Lower lobe of right lung (tissue), 2 donors: Measurements from ENCODE around the gene OSBPL5. TPM values are rescaled to one million over a fixed set of nuclear protein-coding genes. Genes with fewer than 3 reads are reported as not detected.
A peak's percentile ranks its signal among the peaks of the same experiment; 100 is the strongest.

ENCODE experiments used
- ATAC-seq, 2 donors: fragments of 200-7000 bp; cut with Tn5 transposase; one replicate each; pipeline ENCODE4 v1.9.1; 2020 to 2022; ENCODE audit warnings: mild to moderate bottlenecking in 2 of 2, moderate library complexity in 2 of 2
- DNase-seq: peaks from one replicate; pipeline ENCODE4 v3.0.0-alpha.2; 2020
- H3K27ac ChIP-seq: fragments of 200-600 bp; one replicate; pipeline ENCODE4 v1.8.0; 2022
- H3K27me3 ChIP-seq: fragments of 200-600 bp; one replicate; pipeline ENCODE4 v1.8.0; 2022; ENCODE audit warnings: low read depth
- H3K36me3 ChIP-seq: fragments of 200-600 bp; one replicate; pipeline ENCODE4 v1.8.0; 2022; ENCODE audit warnings: mild to moderate bottlenecking
- H3K4me1 ChIP-seq: fragments of 200-600 bp; one replicate; pipeline ENCODE4 v1.8.0; 2022
- H3K4me3 ChIP-seq: fragments of 200-600 bp; one replicate; pipeline ENCODE4 v1.8.0; 2022; ENCODE audit warnings: mild to moderate bottlenecking
- H3K9me3 ChIP-seq: fragments of 200-600 bp; one replicate; pipeline ENCODE4 v1.8.0; 2022
- CTCF ChIP-seq: fragments of 200-600 bp; IDR thresholded peaks from one replicate; pipeline ENCODE4 v1.8.0; 2022; ENCODE audit warnings: antibody characterized with exemption, mild to moderate bottlenecking
- intact Hi-C: fragments of 100-400 bp; cut with DNase I; formaldehyde crosslinking; loops from one replicate; pipeline ENCODE4 v1.11.0; 2022
- total RNA-seq: library from RNA; stranded (reverse); fragmentation: NEBNext Ultra II Directional; extraction: Animal tissue kit (Norgen Biotek cat#: 25700); gene quantifications from one replicate; pipeline ENCODE4 v1.2.1, GENCODE V29; 2021
- donor health status: DM: no; HTN: yes; CAD: no; lungs with severe emphysema.

OSBPL5 gene
- total RNA-seq, 1 donor from 2014 or later = 46.2 TPM

GRCh38 chr11:3188496-3189195, 23.5 kb upstream of the OSBPL5 start:
- Histone ChIP-seq H3K27ac (no peak overlapping the region), H3K9me3 (no peaks in the 10 kb centered on the region), H3K36me3 (no peaks in the 10 kb centered on the region), H3K27me3 (no peaks in the 10 kb centered on the region), H3K4me3 (no peak overlapping the region), H3K4me1 (no peaks in the 10 kb centered on the region)
- DNase-seq (no peak), ATAC-seq (no peak)
- intact Hi-C loops = no loop called here
- no peak for TF ChIP-seq CTCF

GRCh38 chr11:3186166-3186953, 21.2 kb upstream of the OSBPL5 start:
- H3K27ac ChIP-seq = no peak overlapping the region
- intact Hi-C loops = no loop called here

GRCh38 chr11:3184732-3185347, 19.7 kb upstream of the OSBPL5 start:
- ATAC-seq (no peak), DNase-seq (no peak)
- H3K36me3 ChIP-seq = no peaks in the 10 kb centered on the region
- H3K4me3 ChIP-seq = no peak overlapping the region
- no peaks in the 10 kb centered on the region for H3K9me3 ChIP-seq
- no peaks in the 10 kb centered on the region for H3K27me3 ChIP-seq
- H3K4me1 ChIP-seq = no peaks in the 10 kb centered on the region
- no peak overlapping the region for H3K27ac ChIP-seq
- no peak for TF ChIP-seq CTCF
- intact Hi-C loops = no loop called here

More at GRCh38 chr11:3186166-3186953, 21.2 kb upstream of the OSBPL5 start:
- Histone ChIP-seq H3K9me3 (no peaks in the 10 kb centered on the region), H3K27me3 (no peaks in the 10 kb centered on the region), H3K4me3 (no peak overlapping the region), H3K4me1 (no peaks in the 10 kb centered on the region), H3K36me3 (no peaks in the 10 kb centered on the region)
- DNase-seq (no peak), ATAC-seq (no peak)
- TF ChIP-seq CTCF = no peak

- no peaks in the 10 kb centered on the region for H3K9me3 ChIP-seq
- DNase-seq (peak; percentile 25), ATAC-seq (no peak)
- H3K27me3 ChIP-seq = no peaks in the 10 kb centered on the region
- H3K27ac ChIP-seq = no peak overlapping the region
- no peak overlapping the region for H3K4me3 ChIP-seq
- TF ChIP-seq CTCF = no peak
- intact Hi-C loops = no loop called here
- H3K36me3 ChIP-seq = no peaks in the 10 kb centered on the region
- H3K4me1 ChIP-seq = no peaks in the 10 kb centered on the region
These were observed 18.4 kb upstream of the OSBPL5 start for GRCh38 chr11:3183523-3183922.

GRCh38 chr11:3182462-3182852, 17.3 kb upstream of the OSBPL5 start:
- no peaks in the 10 kb centered on the region for H3K4me1 ChIP-seq
- no peaks in the 10 kb centered on the region for H3K36me3 ChIP-seq
- ATAC-seq (peak in 1 of 2 donors; percentile 9), DNase-seq (peak; percentile 25)
- H3K27ac ChIP-seq = no peak overlapping the region
- no peaks in the 10 kb centered on the region for H3K9me3 ChIP-seq
- no peak for TF ChIP-seq CTCF
- no peak overlapping the region for H3K4me3 ChIP-seq
- intact Hi-C loops = no loop called here
- no peaks in the 10 kb centered on the region for H3K27me3 ChIP-seq
